Pancreas (tissue), 10 donors: ENCODE data around the gene FAM161A. TPM values are rescaled to one million over a fixed set of nuclear protein-coding genes. Genes with fewer than 3 reads are reported as not detected.
"Not testable (repeated sequence)": the region's sequence is repeated elsewhere in the genome, so short reads cannot be mapped to it uniquely, and the experiment has no call there.

Source experiments
- ATAC-seq, 4 donors: fragments of 200-7000 bp; cut with Tn5 transposase; one replicate each; pipeline versions ENCODE4 v1.8.0 to v1.9.1; 2020; ENCODE audit warnings: mild to moderate bottlenecking in 4 of 4, moderate library complexity in 4 of 4
- DNase-seq, 6 donors: peaks; one replicate each; pipeline ENCODE4 v3.0.0-alpha.2; 2020
- FAIRE-seq: peaks from 2 replicates; lab custom pipeline; 2012; peaks lifted over from hg19 to GRCh38; lab: Jason Lieb, UNC
- H3K27ac ChIP-seq, 4 donors: fragments of 200-600 bp; sonication (generic); 1 replicate in 3 of 4; 2 replicates in 1 of 4; pipeline versions ENCODE4 v1.5.0 to v1.8.0; 2020
- H3K27me3 ChIP-seq, 4 donors: fragments of 200-600 bp; one replicate each; pipeline ENCODE4 v1.8.0; 2021
- H3K36me3 ChIP-seq, 3 donors: fragments of 200-600 bp; sonication (generic) in 1 of 3; one replicate each; pipeline versions ENCODE4 v1.5.0 to v1.8.0; 2020 to 2021
- H3K4me1 ChIP-seq, 3 donors: fragments of 200-600 bp; one replicate each; pipeline ENCODE4 v1.8.0; 2021
- H3K4me3 ChIP-seq, 4 donors: fragments of 200-600 bp; sonication (generic) in 2 of 4; one replicate each; pipeline versions ENCODE4 v1.5.0 to v1.8.0; 2020 to 2021
- H3K9me3 ChIP-seq, 4 donors: fragments of 200-600 bp; one replicate each; pipeline ENCODE4 v1.8.0; 2021
- CTCF ChIP-seq, 4 donors: fragments of 200-600 bp; sonication (generic) in 3 of 4; IDR thresholded peaks; one replicate each; pipeline versions ENCODE4 v1.5.0 to v1.8.0; 2021; ENCODE audit warnings: antibody characterized with exemption in 4 of 4
- WGBS, 2 donors: extraction: QIAGEN DNeasy Blood & Tissue Kit; methylation state at CpG; one replicate each; pipeline ENCODE4 v1.1.7; 2013; 5-methylcytosine and 5-hydroxymethylcytosine counted together
- intact Hi-C, 3 donors: fragments of 100-400 bp; cut with DNase I; formaldehyde crosslinking; loops; one replicate each; pipeline versions ENCODE4 v1.11.1 to v1.14.2; 2022
- polyA plus RNA-seq, 2 donors: library from polyadenylated mRNA; stranded (reverse); fragments of 200-250 nt; gene quantifications; one replicate each; pipeline ENCODE4 v1.2.3, GENCODE V29; 2013
- total RNA-seq, 6 donors: library from RNA; stranded (reverse); fragmentation: NEBNext Ultra II Directional in 4 of 6; extraction: Animal tissue kit (Norgen Biotek cat#: 25700) in 4 of 6; gene quantifications; one replicate each; pipeline versions ENCODE4 v1.2.1 to v1.2.4, GENCODE V29; 2021 to 2023
- donor health status: healthy with polysubstance abuse.
- donor health status: DM: no; HTN: no; CAD: no; lungs with moderate emphysema.
- donor health status: DM: no; HTN: no; CAD: no.
- donor health status: control.
- donor health status: control.
- donor health status: Bipolar disorder and iron deficiency.
- donor health status: DM: yes; HTN: yes; CAD: no.
- donor health status: DM: no; HTN: no; CAD: no.
- donor health status: DM: no; HTN: no; CAD: no.
- donor health status: DM: yes; HTN: yes; CAD: no.

The FAM161A gene
- total and polyA plus RNA-seq, 8 donors = 1.3 to 5.0 (median 2.5) TPM

- Histone ChIP-seq H3K4me1 (no peaks in the 10 kb centered on the region), H3K36me3 (no peaks in the 10 kb centered on the region), H3K4me3 (no peak overlapping the region), H3K9me3 (no peaks in the 10 kb centered on the region), H3K27ac (no peak overlapping the region), H3K27me3 (no peaks in the 10 kb centered on the region)
- intact Hi-C loops = no loop called here
- no peak for ATAC-seq
- no peak for DNase-seq
- WGBS, 2 donors = 84 to 90% methylated on average over 3 of the region's 3 CpGs
- TF ChIP-seq CTCF (IDR thresholded peaks at IDR 0.05) = no peak
- no peak for FAIRE-seq
Measured at GRCh38 chr2:61807036-61807757, 46.7 kb downstream of the FAM161A start.

GRCh38 chr2:61802548-61802947, 51.3 kb downstream of the FAM161A start:
- Histone ChIP-seq H3K9me3 (no peaks in the 10 kb centered on the region), H3K4me3 (no peak overlapping the region), H3K4me1 (no peaks in the 10 kb centered on the region), H3K27ac (no peak overlapping the region), H3K36me3 (no peaks in the 10 kb centered on the region), H3K27me3 (no peaks in the 10 kb centered on the region)
- no peak for ATAC-seq
- WGBS, 2 donors = 74 to 82% methylated on average over 4 of the region's 4 CpGs
- FAIRE-seq = no peak
- no peak for TF ChIP-seq CTCF (IDR thresholded peaks at IDR 0.05)
- intact Hi-C loops = no loop called here
- no peak for DNase-seq

- FAIRE-seq (no peak), DNase-seq (no peak), ATAC-seq (no peak)
- Histone ChIP-seq H3K9me3 (no peaks in the 10 kb centered on the region), H3K4me3 (no peak overlapping the region), H3K27ac (no peak overlapping the region), H3K27me3 (no peaks in the 10 kb centered on the region), H3K4me1 (no peaks in the 10 kb centered on the region), H3K36me3 (no peaks in the 10 kb centered on the region)
- intact Hi-C loops = no loop called here
- no peak for TF ChIP-seq CTCF (IDR thresholded peaks at IDR 0.05)
- 76 to 86% methylated on average over 6 of the region's 6 CpGs for WGBS, 2 donors
Measured at GRCh38 chr2:61799099-61799498, 54.8 kb downstream of the FAM161A start.

- intact Hi-C loops = not testable (repeated sequence)
Measured at GRCh38 chr2:61797446-61797845, 56.4 kb downstream of the FAM161A start.

GRCh38 chr2:61795408-61795807, 58.5 kb downstream of the FAM161A start:
- H3K4me1 ChIP-seq = no peaks in the 10 kb centered on the region
- ATAC-seq = no peak
- WGBS, 2 donors = 85 to 88% methylated on average over 2 of the region's 2 CpGs
- DNase-seq = no peak
- H3K36me3 ChIP-seq = no peaks in the 10 kb centered on the region
- no peak for TF ChIP-seq CTCF (IDR thresholded peaks at IDR 0.05)
- H3K27ac ChIP-seq = no peak overlapping the region
- no peaks in the 10 kb centered on the region for H3K27me3 ChIP-seq
- no peak overlapping the region for H3K4me3 ChIP-seq
- no peaks in the 10 kb centered on the region for H3K9me3 ChIP-seq
- intact Hi-C loops = no loop called here
- FAIRE-seq = no peak

More at GRCh38 chr2:61797446-61797845, 56.4 kb downstream of the FAM161A start:
- not testable (repeated sequence) for H3K4me1 ChIP-seq, H3K4me3 ChIP-seq, ATAC-seq, H3K9me3 ChIP-seq, FAIRE-seq, H3K36me3 ChIP-seq, H3K27me3 ChIP-seq, DNase-seq, H3K27ac ChIP-seq
- whole genome bisulfite sequencing, 2 donors = 74 to 75% methylated on average over 4 of the region's 4 CpGs
